GM19025 (cell line): ENCODE results near the gene TNFRSF11A.

Experiments
- ATAC-seq: cut with Tn5 transposase; IDR thresholded peaks from one replicate; pipeline ENCODE4 v1.9.1; 2021; ENCODE audit warnings: mild to moderate bottlenecking, low read depth, moderate library complexity; ENCODE audit not compliant: unreplicated experiment

TNFRSF11A gene

GRCh38 chr18:62324181-62324828, 805 bp upstream of the TNFRSF11A start:
- no peak for ATAC-seq

- no peak for ATAC-seq
Measured at GRCh38 chr18:62325806-62326645, 916 bp downstream of the TNFRSF11A start.

GRCh38 chr18:62326646-62327348, 1.7 kb downstream of the TNFRSF11A start:
- ATAC-seq, result no peak

GRCh38 chr18:62327977-62328376, 2.9 kb downstream of the TNFRSF11A start:
- no peak for ATAC-seq

GRCh38 chr18:62328586-62329525, 3.7 kb downstream of the TNFRSF11A start:
- ATAC-seq, result no peak

- no peak for ATAC-seq
Measured at GRCh38 chr18:62329691-62330454, 4.8 kb downstream of the TNFRSF11A start.

GRCh38 chr18:62330650-62331049, 5.5 kb downstream of the TNFRSF11A start:
- ATAC-seq, result no peak

- ATAC-seq, result no peak
Measured at GRCh38 chr18:62331581-62332356, 6.7 kb downstream of the TNFRSF11A start.

GRCh38 chr18:62332431-62332830, 7.3 kb downstream of the TNFRSF11A start:
- ATAC-seq, result no peak

GRCh38 chr18:62332964-62333695, 8.0 kb downstream of the TNFRSF11A start:
- no peak for ATAC-seq

GRCh38 chr18:62334120-62334519, 9.0 kb downstream of the TNFRSF11A start:
- ATAC-seq, result no peak

- no peak for ATAC-seq
Measured at GRCh38 chr18:62335494-62335893, 10.4 kb downstream of the TNFRSF11A start.

GRCh38 chr18:62336618-62337017, 11.5 kb downstream of the TNFRSF11A start:
- ATAC-seq, result no peak

GRCh38 chr18:62337336-62337735, 12.2 kb downstream of the TNFRSF11A start:
- no peak for ATAC-seq

GRCh38 chr18:62338446-62339105, 13.5 kb downstream of the TNFRSF11A start:
- ATAC-seq, result peak; percentile 73

- no peak for ATAC-seq
Measured at GRCh38 chr18:62339106-62339988, 14.2 kb downstream of the TNFRSF11A start.

- no peak for ATAC-seq
Measured at GRCh38 chr18:62340996-62341395, 15.9 kb downstream of the TNFRSF11A start.
